ENCODE results near the gene ZNF414. TPM values are rescaled to one million over a fixed set of nuclear protein-coding genes. Genes with fewer than 3 reads are reported as not detected.

The ZNF414 gene
- polyA plus RNA-seq, 1 donor (not counting 4 experiments of a cell fraction or from before 2014, with no cell fraction given) = 1.9 TPM

- H3K4me1 ChIP-seq (ENCODE audit: control insufficient read depth, extremely low read depth, insufficient read depth, low read length) = no peaks in the 10 kb centered on the region
- no peaks in the 10 kb centered on the region for H3K36me3 ChIP-seq (ENCODE audit: control insufficient read depth in 2 of 2, extremely low read depth in 1 of 2, insufficient read depth in 2 of 2, low read length in 2 of 2)
- no peaks in the 10 kb centered on the region for H3K9me1 ChIP-seq (ENCODE audit: control insufficient read depth, extremely low read depth, insufficient read depth, low read length)
- DNase-seq (ENCODE audit: low read depth, low spot score) (no peak), FAIRE-seq (no peak)
- H3K4me2 ChIP-seq (ENCODE audit: control insufficient read depth, extremely low read depth, insufficient read depth, low read depth, low read length) = no peak overlapping the region
- dilution Hi-C loops (cut with MboI; ENCODE audit: extremely low pct_ligation_motif_present, low sequenced_read_pairs) = no loop called here
- H3K27ac ChIP-seq (ENCODE audit: control insufficient read depth, insufficient read depth, low read length) = no peak overlapping the region
- TF ChIP-seq EZH2 (IDR thresholded peaks at IDR 0.05; ENCODE audit: low read length) (no peak), CTCF (optimal IDR thresholded peaks at IDR 0.05 in 1 of 3, IDR thresholded peaks at IDR 0.05 in 1 of 3, conservative IDR thresholded peaks at IDR 0.05 in 1 of 3; ENCODE audit: extremely low read depth in 1 of 3, insufficient read depth in 2 of 3, low read length in 3 of 3) (no peak)
- no peaks in the 10 kb centered on the region for H3K79me2 ChIP-seq (ENCODE audit: control insufficient read depth, insufficient read depth, low read length)
- H2AFZ ChIP-seq (ENCODE audit: control insufficient read depth, low read length) = no peak overlapping the region
- H4K20me1 ChIP-seq (ENCODE audit: control insufficient read depth, extremely low read depth, insufficient read depth, low read length) = no peaks in the 10 kb centered on the region
- H3K4me3 ChIP-seq (ENCODE audit: control insufficient read depth in 2 of 3, extremely low read depth in 1 of 3, insufficient read depth in 2 of 3, low read depth in 1 of 3, low read length in 3 of 3) = no peak overlapping the region
- no peaks in the 10 kb centered on the region for H3K27me3 ChIP-seq (ENCODE audit: control insufficient read depth, extremely low read depth, insufficient read depth, low read length)
- H3K9me3 ChIP-seq (ENCODE audit: control insufficient read depth, low read depth, low read length) = no peaks in the 10 kb centered on the region
- no peak overlapping the region for H3K9ac ChIP-seq (ENCODE audit: control insufficient read depth, extremely low read depth, insufficient read depth, low read length)
Measured at GRCh38 chr19:8519388-8519787, 5.4 kb upstream of the ZNF414 start.

- DNase-seq (ENCODE audit: low read depth, low spot score) = no peak
- Histone ChIP-seq H3K79me2 (ENCODE audit: control insufficient read depth, insufficient read depth, low read length) (no peaks in the 10 kb centered on the region), H3K9ac (ENCODE audit: control insufficient read depth, extremely low read depth, insufficient read depth, low read length) (no peak overlapping the region), H3K27me3 (ENCODE audit: control insufficient read depth, extremely low read depth, insufficient read depth, low read length) (no peaks in the 10 kb centered on the region), H2AFZ (ENCODE audit: control insufficient read depth, low read length) (no peak overlapping the region), H3K4me2 (ENCODE audit: control insufficient read depth, extremely low read depth, insufficient read depth, low read depth, low read length) (no peak overlapping the region), H3K36me3 (ENCODE audit: control insufficient read depth in 2 of 2, extremely low read depth in 1 of 2, insufficient read depth in 2 of 2, low read length in 2 of 2) (no peaks in the 10 kb centered on the region), H4K20me1 (ENCODE audit: control insufficient read depth, extremely low read depth, insufficient read depth, low read length) (no peaks in the 10 kb centered on the region), H3K9me1 (ENCODE audit: control insufficient read depth, extremely low read depth, insufficient read depth, low read length) (no peaks in the 10 kb centered on the region), H3K4me1 (ENCODE audit: control insufficient read depth, extremely low read depth, insufficient read depth, low read length) (peaks cover under 1% of the 10 kb centered on the region), H3K27ac (ENCODE audit: control insufficient read depth, insufficient read depth, low read length) (no peak overlapping the region), H3K4me3 (ENCODE audit: control insufficient read depth in 2 of 3, extremely low read depth in 1 of 3, insufficient read depth in 2 of 3, low read depth in 1 of 3, low read length in 3 of 3) (no peak overlapping the region), H3K9me3 (ENCODE audit: control insufficient read depth, low read depth, low read length) (no peaks in the 10 kb centered on the region)
- no peak for TF ChIP-seq CTCF (optimal IDR thresholded peaks at IDR 0.05 in 1 of 3, IDR thresholded peaks at IDR 0.05 in 1 of 3, conservative IDR thresholded peaks at IDR 0.05 in 1 of 3; ENCODE audit: extremely low read depth in 1 of 3, insufficient read depth in 2 of 3, low read length in 3 of 3)
- no peak for TF ChIP-seq EZH2 (IDR thresholded peaks at IDR 0.05; ENCODE audit: low read length)
- no peak for FAIRE-seq
- dilution Hi-C loops (cut with MboI; ENCODE audit: extremely low pct_ligation_motif_present, low sequenced_read_pairs) = no loop called here
Measured at GRCh38 chr19:8518536-8518935, 4.6 kb upstream of the ZNF414 start.
